GM12875 (cell line): Measurements from ENCODE around the gene UNC45B.

Source experiments
- H3K4me3 ChIP-seq: one replicate; pipeline ENCODE4 v1.5.1; 2011; ENCODE audit warnings: low read depth, low read length, control low read depth
- TF ChIP-seq, protein P1 (sequence below): IDR thresholded peaks from 2 replicates; pipeline ENCODE4 v1.5.1; 2011; ENCODE audit warnings: low read depth, mild to moderate bottlenecking, control low read depth, inconsistent platforms, low read length, moderate library complexity, borderline replicate concordance; ENCODE audit not compliant: insufficient read depth

Gene UNC45B

DNA sequence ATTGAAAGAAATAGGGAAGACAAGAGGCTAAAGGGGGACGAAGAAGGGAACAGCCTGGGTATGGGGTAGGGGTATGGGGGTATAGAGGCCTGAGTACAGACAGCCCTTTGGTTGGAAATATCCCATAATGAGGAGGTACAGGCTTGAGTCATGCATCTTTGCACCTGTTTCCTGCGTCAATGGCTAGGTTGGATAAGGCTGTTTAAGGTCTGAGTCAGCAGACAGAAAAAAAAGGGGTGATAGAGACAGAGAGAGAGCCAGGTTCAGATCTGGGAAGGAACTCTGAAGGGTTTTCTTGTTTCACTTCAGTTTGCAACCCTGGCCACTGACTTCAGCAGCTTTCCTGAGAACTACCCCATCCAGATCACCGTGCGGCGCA is 17.7 kb upstream of the UNC45B start:
- H3K4me3 ChIP-seq = no peak overlapping the region
- TF ChIP-seq, protein P1, sequence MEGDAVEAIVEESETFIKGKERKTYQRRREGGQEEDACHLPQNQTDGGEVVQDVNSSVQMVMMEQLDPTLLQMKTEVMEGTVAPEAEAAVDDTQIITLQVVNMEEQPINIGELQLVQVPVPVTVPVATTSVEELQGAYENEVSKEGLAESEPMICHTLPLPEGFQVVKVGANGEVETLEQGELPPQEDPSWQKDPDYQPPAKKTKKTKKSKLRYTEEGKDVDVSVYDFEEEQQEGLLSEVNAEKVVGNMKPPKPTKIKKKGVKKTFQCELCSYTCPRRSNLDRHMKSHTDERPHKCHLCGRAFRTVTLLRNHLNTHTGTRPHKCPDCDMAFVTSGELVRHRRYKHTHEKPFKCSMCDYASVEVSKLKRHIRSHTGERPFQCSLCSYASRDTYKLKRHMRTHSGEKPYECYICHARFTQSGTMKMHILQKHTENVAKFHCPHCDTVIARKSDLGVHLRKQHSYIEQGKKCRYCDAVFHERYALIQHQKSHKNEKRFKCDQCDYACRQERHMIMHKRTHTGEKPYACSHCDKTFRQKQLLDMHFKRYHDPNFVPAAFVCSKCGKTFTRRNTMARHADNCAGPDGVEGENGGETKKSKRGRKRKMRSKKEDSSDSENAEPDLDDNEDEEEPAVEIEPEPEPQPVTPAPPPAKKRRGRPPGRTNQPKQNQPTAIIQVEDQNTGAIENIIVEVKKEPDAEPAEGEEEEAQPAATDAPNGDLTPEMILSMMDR = no peak

DNA sequence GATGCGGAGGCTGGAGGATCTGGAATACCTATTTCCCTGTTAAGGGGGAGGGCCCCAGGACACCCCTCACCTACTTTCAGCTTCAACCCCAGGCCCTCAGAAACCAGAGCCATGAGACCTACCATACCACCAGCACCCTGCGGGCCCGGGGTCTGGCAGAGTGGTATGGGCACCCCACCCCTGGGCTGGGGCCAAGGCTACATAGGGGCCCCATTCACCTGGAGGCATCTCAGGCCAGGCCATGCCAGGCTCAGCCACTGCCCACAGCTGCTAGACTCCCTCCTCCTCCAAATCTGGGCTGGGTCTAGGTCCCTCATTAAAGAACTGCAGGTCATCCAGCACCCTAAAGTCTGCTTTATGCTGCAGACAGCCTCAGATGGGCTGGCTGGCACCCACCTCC is 17.2 kb upstream of the UNC45B start:
- no peak overlapping the region for H3K4me3 ChIP-seq
- TF ChIP-seq, protein P1 = no peak

DNA sequence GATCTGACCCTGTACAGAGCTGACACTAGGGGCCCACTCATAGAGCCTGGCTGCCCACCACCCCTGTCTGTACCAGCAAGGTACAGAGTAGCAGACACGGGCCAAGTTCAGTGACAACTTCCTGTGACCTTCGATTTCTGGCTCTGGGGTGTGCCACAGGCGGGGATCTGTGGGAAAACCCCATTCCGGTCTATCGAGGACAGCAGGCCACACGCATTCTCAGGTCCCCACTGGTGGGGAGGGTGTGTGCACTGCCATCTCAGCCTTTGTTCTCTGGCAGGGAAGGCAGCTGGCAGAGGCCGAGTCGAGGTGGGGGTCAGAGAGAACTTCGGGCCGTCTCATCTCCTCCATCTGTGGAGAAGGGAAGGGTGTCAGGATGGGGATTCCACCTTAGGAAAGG is 15.5 kb upstream of the UNC45B start:
- TF ChIP-seq, protein P1 = no peak
- no peak overlapping the region for H3K4me3 ChIP-seq

DNA sequence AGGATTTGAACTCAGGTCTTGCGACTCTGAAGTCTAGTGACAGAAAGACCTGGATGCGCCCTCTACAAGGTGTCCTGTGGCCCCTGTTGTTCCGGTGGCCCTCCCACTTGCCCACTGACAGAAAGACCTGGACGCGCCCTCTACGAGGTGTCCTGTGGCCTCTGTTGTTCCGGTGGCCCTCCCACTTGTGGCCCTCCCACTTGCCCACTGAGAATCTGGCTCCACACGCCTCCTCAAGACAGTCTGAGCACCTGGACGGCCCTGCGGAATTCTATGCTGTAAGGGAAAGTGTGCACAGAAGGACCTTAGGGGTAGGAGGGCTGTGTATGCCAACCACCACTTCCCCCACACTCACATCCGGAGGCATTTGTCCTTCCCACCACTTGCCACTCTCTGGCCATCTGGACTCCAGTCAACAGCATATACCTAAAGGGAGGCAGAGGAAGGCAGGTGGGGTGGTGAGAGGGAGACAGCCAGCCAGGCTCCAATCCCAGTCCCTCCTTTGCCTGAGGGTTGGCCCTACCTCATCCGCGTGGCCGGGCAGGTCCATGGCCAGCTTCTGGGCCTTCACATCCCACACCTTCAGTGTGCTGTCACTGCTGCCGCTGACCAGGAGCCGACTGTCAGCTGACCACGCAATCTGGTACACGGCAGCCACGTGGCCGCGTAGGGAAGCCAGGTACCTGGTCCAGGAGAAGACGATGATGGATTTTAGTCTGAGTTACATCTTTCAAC is 14.6 kb upstream of the UNC45B start:
- TF ChIP-seq, protein P1 = no peak
- H3K4me3 ChIP-seq = no peak overlapping the region

DNA sequence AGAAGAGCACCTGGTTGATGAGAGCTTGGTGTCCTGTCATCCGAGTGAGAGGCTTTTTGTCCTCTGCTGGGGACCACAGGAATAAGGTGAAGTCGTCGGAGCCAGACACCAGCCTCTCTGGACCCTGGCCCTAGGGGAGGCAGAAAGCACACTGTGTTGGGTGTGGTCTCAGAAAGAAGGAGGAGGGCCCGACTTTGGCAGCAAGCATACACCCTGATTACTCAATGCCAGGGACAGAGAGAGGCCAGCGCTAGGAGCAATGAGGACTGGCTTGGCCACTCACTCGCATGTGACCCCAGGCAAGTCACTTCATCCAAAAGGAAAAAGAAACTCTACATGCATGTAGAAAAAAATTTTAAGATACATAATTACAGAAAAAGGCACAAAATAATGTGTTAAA is 12.3 kb upstream of the UNC45B start:
- TF ChIP-seq, protein P1 = no peak
- no peak overlapping the region for H3K4me3 ChIP-seq

DNA sequence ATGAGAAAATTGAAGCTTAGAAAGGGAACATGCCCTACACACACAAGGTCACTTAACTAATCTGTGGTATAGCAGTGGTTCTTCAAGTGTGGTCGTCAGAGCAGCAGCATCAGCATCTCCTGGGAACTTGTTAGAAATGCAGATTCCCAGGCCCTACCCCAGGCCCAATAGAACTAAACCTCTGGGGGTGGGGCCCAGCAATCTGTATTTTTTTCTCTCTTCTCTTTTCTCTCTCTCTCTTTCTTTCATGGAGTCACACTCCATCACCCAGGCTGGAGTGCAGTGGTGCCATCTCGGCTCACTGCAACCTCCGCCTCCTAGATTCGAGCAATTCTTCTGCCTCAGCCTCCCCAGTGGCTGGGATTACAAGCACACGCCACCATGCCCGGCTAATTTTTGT is 9.4 kb upstream of the UNC45B start:
- TF ChIP-seq, protein P1 = no peak
- no peak overlapping the region for H3K4me3 ChIP-seq

DNA sequence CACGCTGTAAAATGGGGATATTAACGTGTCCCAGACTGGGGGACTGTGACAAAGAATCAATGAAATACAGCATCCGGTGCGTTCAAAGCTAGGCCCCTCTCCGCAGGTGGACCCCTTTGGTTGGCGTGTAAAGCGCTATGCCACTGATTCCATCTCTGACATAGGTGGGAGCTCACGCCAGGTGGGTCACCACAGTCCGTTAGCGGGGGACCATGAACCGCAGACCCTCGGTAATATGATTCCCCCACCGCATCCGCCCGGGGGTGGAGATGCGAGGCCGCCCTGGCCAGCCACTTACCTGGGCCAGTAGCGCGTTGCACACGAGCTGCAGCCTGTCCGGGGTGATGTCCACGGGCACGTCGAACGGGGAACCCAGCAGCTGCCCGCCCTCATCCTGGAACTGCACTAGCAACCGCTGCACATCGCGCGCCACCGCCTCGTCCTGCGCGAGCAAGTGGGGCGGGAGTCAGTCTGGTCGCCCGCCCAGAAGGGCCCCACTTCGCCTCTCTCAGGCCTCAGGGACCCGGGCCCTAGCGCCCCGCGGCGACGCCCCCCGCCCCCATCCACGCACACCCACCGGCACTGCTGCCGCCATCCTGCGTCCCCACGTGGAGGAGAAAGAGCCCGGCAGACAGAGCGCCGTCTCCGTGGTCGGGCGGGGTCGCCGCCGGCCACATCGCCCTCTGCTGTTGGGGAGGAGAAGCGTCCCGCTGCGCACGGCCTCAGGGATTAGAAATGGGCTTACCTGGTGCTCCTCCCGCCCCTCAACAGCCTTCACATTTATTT is 5.7 kb upstream of the UNC45B start, which contains the start of gene NLE1:
Gene NLE1 (minus strand): TSS at position 623 of the 786 bp plus-strand sequence. CDS start 28 bp downstream, at position 595.
- peak within 1 kb of the TSS; percentile 86 for H3K4me3 ChIP-seq
- TF ChIP-seq, protein P1 = peak; percentile 98
